ENCODE measurements around the gene GMEB1.
"Not testable (repeated sequence)": the region's sequence is repeated elsewhere in the genome, so short reads cannot be mapped to it uniquely, and the experiment has no call there.

Gene GMEB1

GRCh38 chr1:28718586-28719331 is 50.2 kb downstream of the GMEB1 start:
- Histone ChIP-seq H3K9me3 (ENCODE audit: insufficient read depth, low read depth, low read length) (no peaks in the 10 kb centered on the region), H2AFZ (ENCODE audit: insufficient read depth, low read length, poor library complexity) (no peak overlapping the region), H3K4me2 (ENCODE audit: low read length) (no peak overlapping the region), H3K4me1 (ENCODE audit: control insufficient read depth in 1 of 2, insufficient read depth in 2 of 2, low read length in 2 of 2) (peaks cover 0 to 7% of the 10 kb centered on the region in 2 experiments), H3K79me2 (ENCODE audit: control insufficient read depth, insufficient read depth, low read length, poor library complexity) (no peaks in the 10 kb centered on the region), H2AK5ac (ENCODE audit: low read length) (no peak overlapping the region), H3K27me3 (ENCODE audit: insufficient read depth, low read length) (no peaks in the 10 kb centered on the region), H3K4ac (ENCODE audit: low read depth, low read length) (no peak overlapping the region), H3K14ac (ENCODE audit: low read length) (no peak overlapping the region), H2BK5ac (ENCODE audit: low read depth, low read length, poor library complexity) (no peak overlapping the region), H3K4me3 (ENCODE audit: low read depth, low read length) (no peak overlapping the region), H2BK120ac (ENCODE audit: insufficient read depth, low read length, poor library complexity) (no peak overlapping the region), H3K36me3 (ENCODE audit: control insufficient read depth in 1 of 2, insufficient read depth in 2 of 2, low read length in 2 of 2) (peaks cover 7 to 18% of the 10 kb centered on the region in 2 experiments), H3K9ac (ENCODE audit: low read length) (no peak overlapping the region), H4K12ac (ENCODE audit: low read depth, low read length) (no peak overlapping the region), H2BK12ac (ENCODE audit: low read length) (no peak overlapping the region), H4K8ac (ENCODE audit: low read depth, low read length) (no peak overlapping the region), H4K91ac (ENCODE audit: low read depth, low read length) (no peak overlapping the region), H3K27ac (ENCODE audit: low read depth, low read length) (no peak overlapping the region), H3K23ac (ENCODE audit: low read length) (no peak overlapping the region), H3K79me1 (ENCODE audit: low read length) (no peaks in the 10 kb centered on the region), H3K18ac (ENCODE audit: low read length) (no peak overlapping the region)
- DNase-seq = no peak
- no CpG with 5 or more reads among the region's 4 CpGs for WGBS (ENCODE audit: extremely low coverage, insufficient coverage, insufficient read length)

GRCh38 chr1:28719332-28719619 is 50.7 kb downstream of the GMEB1 start:
- no peak overlapping the region for H2AK5ac ChIP-seq (ENCODE audit: low read length)
- no peak overlapping the region for H3K18ac ChIP-seq (ENCODE audit: low read length)
- peaks cover 3 to 13% of the 10 kb centered on the region in 2 experiments for H3K36me3 ChIP-seq (ENCODE audit: control insufficient read depth in 1 of 2, insufficient read depth in 2 of 2, low read length in 2 of 2)
- peaks cover 0 to 7% of the 10 kb centered on the region in 2 experiments for H3K4me1 ChIP-seq (ENCODE audit: control insufficient read depth in 1 of 2, insufficient read depth in 2 of 2, low read length in 2 of 2)
- H2BK5ac ChIP-seq (ENCODE audit: low read depth, low read length, poor library complexity) = no peak overlapping the region
- no peak for DNase-seq
- no peak overlapping the region for H3K4me2 ChIP-seq (ENCODE audit: low read length)
- no peak overlapping the region for H2BK120ac ChIP-seq (ENCODE audit: insufficient read depth, low read length, poor library complexity)
- no peak overlapping the region for H4K8ac ChIP-seq (ENCODE audit: low read depth, low read length)
- H3K14ac ChIP-seq (ENCODE audit: low read length) = no peak overlapping the region
- no peaks in the 10 kb centered on the region for H3K79me2 ChIP-seq (ENCODE audit: control insufficient read depth, insufficient read depth, low read length, poor library complexity)
- H3K4me3 ChIP-seq (ENCODE audit: low read depth, low read length) = no peak overlapping the region
- no peak overlapping the region for H2BK12ac ChIP-seq (ENCODE audit: low read length)
- no peak overlapping the region for H2AFZ ChIP-seq (ENCODE audit: insufficient read depth, low read length, poor library complexity)
- H3K27ac ChIP-seq (ENCODE audit: low read depth, low read length) = no peak overlapping the region
- H3K27me3 ChIP-seq (ENCODE audit: insufficient read depth, low read length) = no peaks in the 10 kb centered on the region
- no peaks in the 10 kb centered on the region for H3K79me1 ChIP-seq (ENCODE audit: low read length)
- no peak overlapping the region for H3K9ac ChIP-seq (ENCODE audit: low read length)
- H4K91ac ChIP-seq (ENCODE audit: low read depth, low read length) = no peak overlapping the region
- no peaks in the 10 kb centered on the region for H3K9me3 ChIP-seq (ENCODE audit: insufficient read depth, low read depth, low read length)
- no peak overlapping the region for H4K12ac ChIP-seq (ENCODE audit: low read depth, low read length)
- H3K23ac ChIP-seq (ENCODE audit: low read length) = no peak overlapping the region
- H3K4ac ChIP-seq (ENCODE audit: low read depth, low read length) = no peak overlapping the region

- no peak overlapping the region for H3K14ac ChIP-seq (ENCODE audit: low read length)
- peaks cover 0 to 7% of the 10 kb centered on the region in 2 experiments for H3K36me3 ChIP-seq (ENCODE audit: control insufficient read depth in 1 of 2, insufficient read depth in 2 of 2, low read length in 2 of 2)
- H2BK120ac ChIP-seq (ENCODE audit: insufficient read depth, low read length, poor library complexity) = no peak overlapping the region
- no peaks in the 10 kb centered on the region for H3K79me2 ChIP-seq (ENCODE audit: control insufficient read depth, insufficient read depth, low read length, poor library complexity)
- no peak overlapping the region for H2AFZ ChIP-seq (ENCODE audit: insufficient read depth, low read length, poor library complexity)
- H4K12ac ChIP-seq (ENCODE audit: low read depth, low read length) = no peak overlapping the region
- no peak overlapping the region for H2BK12ac ChIP-seq (ENCODE audit: low read length)
- no peak overlapping the region for H2BK5ac ChIP-seq (ENCODE audit: low read depth, low read length, poor library complexity)
- no peak overlapping the region for H3K9ac ChIP-seq (ENCODE audit: low read length)
- peaks cover 0 to 7% of the 10 kb centered on the region in 2 experiments for H3K4me1 ChIP-seq (ENCODE audit: control insufficient read depth in 1 of 2, insufficient read depth in 2 of 2, low read length in 2 of 2)
- peak; percentile 70 to 87 for DNase-seq
- H3K9me3 ChIP-seq (ENCODE audit: insufficient read depth, low read depth, low read length) = no peaks in the 10 kb centered on the region
- no peak overlapping the region for H3K4me2 ChIP-seq (ENCODE audit: low read length)
- H3K18ac ChIP-seq (ENCODE audit: low read length) = no peak overlapping the region
- H3K79me1 ChIP-seq (ENCODE audit: low read length) = no peaks in the 10 kb centered on the region
- H3K4me3 ChIP-seq (ENCODE audit: low read depth, low read length) = no peak overlapping the region
- WGBS (ENCODE audit: extremely low coverage, insufficient coverage, insufficient read length) = no CpG with 5 or more reads among the region's 5 CpGs
- H4K91ac ChIP-seq (ENCODE audit: low read depth, low read length) = no peak overlapping the region
- H4K8ac ChIP-seq (ENCODE audit: low read depth, low read length) = no peak overlapping the region
- H2AK5ac ChIP-seq (ENCODE audit: low read length) = no peak overlapping the region
- H3K23ac ChIP-seq (ENCODE audit: low read length) = no peak overlapping the region
- no peaks in the 10 kb centered on the region for H3K27me3 ChIP-seq (ENCODE audit: insufficient read depth, low read length)
- H3K27ac ChIP-seq (ENCODE audit: low read depth, low read length) = no peak overlapping the region
- no peak overlapping the region for H3K4ac ChIP-seq (ENCODE audit: low read depth, low read length)
Observed at GRCh38 chr1:28720376-28720775, 51.8 kb downstream of the GMEB1 start.

GRCh38 chr1:28721927-28722326 is 53.3 kb downstream of the GMEB1 start:
- not testable (repeated sequence) for H2BK120ac ChIP-seq (ENCODE audit: insufficient read depth, low read length, poor library complexity); H3K18ac ChIP-seq (ENCODE audit: low read length); H3K4me1 ChIP-seq (ENCODE audit: control insufficient read depth in 1 of 2, insufficient read depth in 2 of 2, low read length in 2 of 2); H3K4ac ChIP-seq (ENCODE audit: low read depth, low read length); H3K79me1 ChIP-seq (ENCODE audit: low read length); H2AFZ ChIP-seq (ENCODE audit: insufficient read depth, low read length, poor library complexity); H3K36me3 ChIP-seq (ENCODE audit: control insufficient read depth in 1 of 2, insufficient read depth in 2 of 2, low read length in 2 of 2); H2BK5ac ChIP-seq (ENCODE audit: low read depth, low read length, poor library complexity); H3K27me3 ChIP-seq (ENCODE audit: insufficient read depth, low read length); H3K23ac ChIP-seq (ENCODE audit: low read length); H3K79me2 ChIP-seq (ENCODE audit: control insufficient read depth, insufficient read depth, low read length, poor library complexity); H2BK12ac ChIP-seq (ENCODE audit: low read length); H4K12ac ChIP-seq (ENCODE audit: low read depth, low read length); H3K27ac ChIP-seq (ENCODE audit: low read depth, low read length); H2AK5ac ChIP-seq (ENCODE audit: low read length); H3K14ac ChIP-seq (ENCODE audit: low read length); H4K91ac ChIP-seq (ENCODE audit: low read depth, low read length); H3K9me3 ChIP-seq (ENCODE audit: insufficient read depth, low read depth, low read length); H4K8ac ChIP-seq (ENCODE audit: low read depth, low read length); H3K4me2 ChIP-seq (ENCODE audit: low read length); H3K9ac ChIP-seq (ENCODE audit: low read length); H3K4me3 ChIP-seq (ENCODE audit: low read depth, low read length)
- no CpG with 5 or more reads among the region's 18 CpGs for WGBS (ENCODE audit: extremely low coverage, insufficient coverage, insufficient read length)
- peak; percentile 94 to 96 for DNase-seq

Measured in trophoblast cell (in vitro differentiated cells and primary cell).